GM18951 (cell line): Measurements from ENCODE around the gene ZNF469.
"Not testable (repeated sequence)": the region's sequence is repeated elsewhere in the genome, so short reads cannot be mapped to it uniquely, and the experiment has no call there.

Source experiments
- POLR2A ChIP-seq: IDR thresholded peaks from 4 replicates; pipeline ENCODE4 v1.6.1; 2011; ENCODE audit warnings: mild to moderate bottlenecking; ENCODE audit not compliant: insufficient read length, insufficient read depth; ENCODE audit errors: extremely low read depth
- in situ Hi-C: fragments of 300-500 bp; cut with MboI; formaldehyde crosslinking; loops from one replicate; pipeline ENCODE4 v1.12.0; 2022; ENCODE audit warnings: low sequenced_read_pairs, mixed read lengths, inconsistent platforms; ENCODE audit not compliant: unreplicated experiment

Gene ZNF469

GRCh38 chr16:88405216-88406060 lies 22.7 kb downstream of the ZNF469 start:
- in situ Hi-C loops, result no loop called here
- TF ChIP-seq POLR2A, result no peak

- in situ Hi-C loops, result no loop called here
Observed at GRCh38 chr16:88406096-88407041, 23.6 kb downstream of the ZNF469 start.

GRCh38 chr16:88407042-88407420 lies 24.3 kb downstream of the ZNF469 start:
- in situ Hi-C loops, result no loop called here
- TF ChIP-seq POLR2A, result no peak

More at GRCh38 chr16:88406096-88407041, 23.6 kb downstream of the ZNF469 start:
- TF ChIP-seq POLR2A, result no peak

- in situ Hi-C loops, result no loop called here
- TF ChIP-seq POLR2A, result no peak
Observed at GRCh38 chr16:88407807-88408206, 25.0 kb downstream of the ZNF469 start.

GRCh38 chr16:88408561-88409142 lies 25.9 kb downstream of the ZNF469 start:
- TF ChIP-seq POLR2A, result no peak
- in situ Hi-C loops, result no loop called here

- TF ChIP-seq POLR2A, result no peak
- in situ Hi-C loops, result no loop called here
Observed at GRCh38 chr16:88409296-88410065, 26.7 kb downstream of the ZNF469 start.

GRCh38 chr16:88410297-88410968 lies 27.7 kb downstream of the ZNF469 start:
- in situ Hi-C loops, result not testable (repeated sequence)

- no peak for TF ChIP-seq POLR2A
- in situ Hi-C loops, result no loop called here
Observed at GRCh38 chr16:88411951-88412576, 29.3 kb downstream of the ZNF469 start.

- TF ChIP-seq POLR2A, result no peak
- in situ Hi-C loops, result no loop called here
Observed at GRCh38 chr16:88412766-88413165, 30.0 kb downstream of the ZNF469 start.

GRCh38 chr16:88413231-88413630 lies 30.5 kb downstream of the ZNF469 start:
- in situ Hi-C loops, result no loop called here
- no peak for TF ChIP-seq POLR2A

- in situ Hi-C loops, result no loop called here
- TF ChIP-seq POLR2A, result no peak
Observed at GRCh38 chr16:88413631-88414030, 30.9 kb downstream of the ZNF469 start.
